Measurements from ENCODE around the gene HDAC10.

Gene HDAC10

GRCh38 chr22:50262460-50262911, 11.4 kb upstream of the HDAC10 start:
- H3K79me2 ChIP-seq (ENCODE audit: control insufficient read depth, insufficient read depth, low read length, poor library complexity), result no peaks in the 10 kb centered on the region

GRCh38 chr22:50261615-50262459, 10.8 kb upstream of the HDAC10 start, which contains the start of gene MAPK12:
TSS of gene MAPK12 (minus strand) at chr22:50261683. CDS start at chr22:50261509, 174 bp downstream.
- Histone ChIP-seq H3K14ac (ENCODE audit: low read length) (no peak within 1 kb of the TSS), H3K4me2 (ENCODE audit: low read length) (peak within 1 kb of the TSS; percentile 74), H3K9me3 (ENCODE audit: insufficient read depth, low read depth, low read length) (peaks cover 4% of the 10 kb centered on the region), H2BK5ac (ENCODE audit: low read depth, low read length, poor library complexity) (no peak within 1 kb of the TSS), H3K9ac (ENCODE audit: low read length) (no peak within 1 kb of the TSS), H3K79me2 (ENCODE audit: control insufficient read depth, insufficient read depth, low read length, poor library complexity) (no peaks in the 10 kb centered on the region), H3K4me3 (ENCODE audit: low read depth, low read length) (peak within 1 kb of the TSS; percentile 61), H4K12ac (ENCODE audit: low read depth, low read length) (no peak within 1 kb of the TSS), H4K91ac (ENCODE audit: low read depth, low read length) (no peak within 1 kb of the TSS), H4K8ac (ENCODE audit: low read depth, low read length) (no peak within 1 kb of the TSS), H2AFZ (ENCODE audit: insufficient read depth, low read length, poor library complexity) (peak within 1 kb of the TSS; percentile 35), H3K79me1 (ENCODE audit: low read length) (no peaks in the 10 kb centered on the region), H2AK5ac (ENCODE audit: low read length) (no peak within 1 kb of the TSS), H3K4me1 (ENCODE audit: control insufficient read depth in 1 of 2, insufficient read depth in 2 of 2, low read length in 2 of 2) (peaks cover 16 to 19% of the 10 kb centered on the region in 2 experiments), H3K4ac (ENCODE audit: low read depth, low read length) (no peak within 1 kb of the TSS), H2BK12ac (ENCODE audit: low read length) (no peak within 1 kb of the TSS), H3K36me3 (ENCODE audit: control insufficient read depth in 1 of 2, insufficient read depth in 2 of 2, low read length in 2 of 2) (no peaks in the 10 kb centered on the region), H2BK120ac (ENCODE audit: insufficient read depth, low read length, poor library complexity) (no peak within 1 kb of the TSS), H3K27me3 (ENCODE audit: insufficient read depth, low read length) (peaks cover 9% of the 10 kb centered on the region), H3K23ac (ENCODE audit: low read length) (no peak within 1 kb of the TSS), H3K18ac (ENCODE audit: low read length) (no peak within 1 kb of the TSS), H3K27ac (ENCODE audit: low read depth, low read length) (no peak within 1 kb of the TSS)
- DNase-seq, result no peak
- no CpG with 5 or more reads among the region's 61 CpGs for WGBS (ENCODE audit: extremely low coverage, insufficient coverage, insufficient read length)

More at GRCh38 chr22:50262460-50262911, 11.4 kb upstream of the HDAC10 start:
- Histone ChIP-seq H4K12ac (ENCODE audit: low read depth, low read length) (no peak overlapping the region), H3K4me1 (ENCODE audit: control insufficient read depth in 1 of 2, insufficient read depth in 2 of 2, low read length in 2 of 2) (peaks cover 10 to 13% of the 10 kb centered on the region in 2 experiments), H3K23ac (ENCODE audit: low read length) (no peak overlapping the region), H4K8ac (ENCODE audit: low read depth, low read length) (no peak overlapping the region), H3K36me3 (ENCODE audit: control insufficient read depth in 1 of 2, insufficient read depth in 2 of 2, low read length in 2 of 2) (no peaks in the 10 kb centered on the region), H3K27me3 (ENCODE audit: insufficient read depth, low read length) (peaks cover 9% of the 10 kb centered on the region), H3K4me3 (ENCODE audit: low read depth, low read length) (no peak overlapping the region), H3K18ac (ENCODE audit: low read length) (no peak overlapping the region), H2BK120ac (ENCODE audit: insufficient read depth, low read length, poor library complexity) (no peak overlapping the region), H2AFZ (ENCODE audit: insufficient read depth, low read length, poor library complexity) (no peak overlapping the region), H3K79me1 (ENCODE audit: low read length) (no peaks in the 10 kb centered on the region), H2BK12ac (ENCODE audit: low read length) (no peak overlapping the region), H2BK5ac (ENCODE audit: low read depth, low read length, poor library complexity) (no peak overlapping the region), H4K91ac (ENCODE audit: low read depth, low read length) (no peak overlapping the region), H3K4ac (ENCODE audit: low read depth, low read length) (no peak overlapping the region), H3K4me2 (ENCODE audit: low read length) (no peak overlapping the region), H3K14ac (ENCODE audit: low read length) (no peak overlapping the region), H3K9me3 (ENCODE audit: insufficient read depth, low read depth, low read length) (peaks cover 10% of the 10 kb centered on the region), H2AK5ac (ENCODE audit: low read length) (no peak overlapping the region), H3K9ac (ENCODE audit: low read length) (no peak overlapping the region), H3K27ac (ENCODE audit: low read depth, low read length) (no peak overlapping the region)
- DNase-seq, result no peak
- no CpG with 5 or more reads among the region's 7 CpGs for WGBS (ENCODE audit: extremely low coverage, insufficient coverage, insufficient read length)

DNA sequence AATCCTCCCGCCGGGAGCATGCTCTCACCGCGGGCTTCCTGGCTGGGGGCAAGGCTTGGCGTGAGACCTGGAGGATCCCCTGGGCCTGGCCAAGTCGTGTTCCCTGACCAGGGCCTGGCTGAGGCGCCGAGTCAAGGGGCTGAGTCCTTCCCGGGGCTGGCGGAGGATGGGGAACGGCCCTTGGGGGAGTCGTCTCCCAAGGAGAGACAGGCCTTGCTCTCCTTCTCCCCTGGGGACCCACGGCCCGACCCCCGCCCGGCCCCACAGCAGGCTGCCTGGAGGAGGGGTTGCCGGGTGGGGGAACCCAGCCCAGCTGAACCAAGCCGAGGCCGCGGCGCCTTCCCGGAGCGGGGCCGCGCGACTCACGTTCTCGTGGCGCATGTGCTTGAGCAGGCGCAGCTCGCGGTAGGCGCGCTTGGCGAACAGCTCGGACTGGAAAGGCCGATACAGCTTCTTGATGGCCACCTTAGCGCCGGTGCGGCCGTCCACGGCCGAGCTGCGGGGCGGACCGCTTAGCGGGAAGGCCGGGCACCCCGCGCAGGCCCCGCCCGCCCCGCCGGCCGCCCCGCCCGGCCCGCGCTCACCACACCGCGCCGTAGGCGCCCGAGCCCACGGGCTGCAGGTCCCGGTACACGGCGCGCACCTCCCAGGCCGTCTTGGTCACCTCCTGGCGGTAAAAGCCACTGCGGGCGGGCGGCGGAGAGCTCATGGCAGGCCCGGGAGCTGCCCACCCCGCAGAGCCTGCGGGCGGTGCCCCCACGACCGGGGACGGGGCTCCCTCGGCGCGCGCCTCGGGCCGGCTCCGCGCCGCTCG, 9.9 kb upstream of the HDAC10 start:
- H4K91ac ChIP-seq (ENCODE audit: low read depth, low read length), result no peak overlapping the region
- H3K27ac ChIP-seq (ENCODE audit: low read depth, low read length), result no peak overlapping the region
- no peaks in the 10 kb centered on the region for H3K36me3 ChIP-seq (ENCODE audit: control insufficient read depth in 1 of 2, insufficient read depth in 2 of 2, low read length in 2 of 2)
- no peak overlapping the region for H3K9ac ChIP-seq (ENCODE audit: low read length)
- H3K23ac ChIP-seq (ENCODE audit: low read length), result no peak overlapping the region
- H3K14ac ChIP-seq (ENCODE audit: low read length), result no peak overlapping the region
- no peak overlapping the region for H3K4ac ChIP-seq (ENCODE audit: low read depth, low read length)
- no peak overlapping the region for H2AK5ac ChIP-seq (ENCODE audit: low read length)
- H2BK12ac ChIP-seq (ENCODE audit: low read length), result no peak overlapping the region
- H3K18ac ChIP-seq (ENCODE audit: low read length), result no peak overlapping the region
- H3K79me1 ChIP-seq (ENCODE audit: low read length), result no peaks in the 10 kb centered on the region
- no peak overlapping the region for H2BK120ac ChIP-seq (ENCODE audit: insufficient read depth, low read length, poor library complexity)
- H3K4me1 ChIP-seq (ENCODE audit: control insufficient read depth in 1 of 2, insufficient read depth in 2 of 2, low read length in 2 of 2), result peaks cover 17 to 20% of the 10 kb centered on the region in 2 experiments
- peak overlapping the region; percentile 74 for H3K4me2 ChIP-seq (ENCODE audit: low read length)
- peak overlapping the region; percentile 61 for H3K4me3 ChIP-seq (ENCODE audit: low read depth, low read length)
- DNase-seq, result peak in 1 of 2 donors; percentile 49
- no peak overlapping the region for H4K8ac ChIP-seq (ENCODE audit: low read depth, low read length)
- WGBS (ENCODE audit: extremely low coverage, insufficient coverage, insufficient read length), result no CpG with 5 or more reads among the region's 92 CpGs
- no peaks in the 10 kb centered on the region for H3K9me3 ChIP-seq (ENCODE audit: insufficient read depth, low read depth, low read length)
- H2BK5ac ChIP-seq (ENCODE audit: low read depth, low read length, poor library complexity), result no peak overlapping the region
- H4K12ac ChIP-seq (ENCODE audit: low read depth, low read length), result no peak overlapping the region
- no peaks in the 10 kb centered on the region for H3K79me2 ChIP-seq (ENCODE audit: control insufficient read depth, insufficient read depth, low read length, poor library complexity)
- H3K27me3 ChIP-seq (ENCODE audit: insufficient read depth, low read length), result peaks cover 9% of the 10 kb centered on the region
- peak overlapping the region; percentile 35 for H2AFZ ChIP-seq (ENCODE audit: insufficient read depth, low read length, poor library complexity)

GRCh38 chr22:50260434-50260800, 9.4 kb upstream of the HDAC10 start:
- no CpG with 5 or more reads among the region's 11 CpGs for WGBS (ENCODE audit: extremely low coverage, insufficient coverage, insufficient read length)
- Histone ChIP-seq H3K18ac (ENCODE audit: low read length) (no peak overlapping the region), H3K9me3 (ENCODE audit: insufficient read depth, low read depth, low read length) (no peaks in the 10 kb centered on the region), H2BK5ac (ENCODE audit: low read depth, low read length, poor library complexity) (no peak overlapping the region), H3K79me1 (ENCODE audit: low read length) (no peaks in the 10 kb centered on the region), H2BK12ac (ENCODE audit: low read length) (no peak overlapping the region), H3K27me3 (ENCODE audit: insufficient read depth, low read length) (peaks cover 9% of the 10 kb centered on the region), H2AK5ac (ENCODE audit: low read length) (no peak overlapping the region), H3K4me2 (ENCODE audit: low read length) (peak overlapping the region; percentile 74), H2AFZ (ENCODE audit: insufficient read depth, low read length, poor library complexity) (peak overlapping the region; percentile 35), H4K12ac (ENCODE audit: low read depth, low read length) (no peak overlapping the region), H3K14ac (ENCODE audit: low read length) (no peak overlapping the region), H3K27ac (ENCODE audit: low read depth, low read length) (no peak overlapping the region), H2BK120ac (ENCODE audit: insufficient read depth, low read length, poor library complexity) (no peak overlapping the region), H3K23ac (ENCODE audit: low read length) (no peak overlapping the region), H3K4me1 (ENCODE audit: control insufficient read depth in 1 of 2, insufficient read depth in 2 of 2, low read length in 2 of 2) (peaks cover 17 to 20% of the 10 kb centered on the region in 2 experiments), H4K91ac (ENCODE audit: low read depth, low read length) (no peak overlapping the region), H4K8ac (ENCODE audit: low read depth, low read length) (no peak overlapping the region), H3K4me3 (ENCODE audit: low read depth, low read length) (peak overlapping the region; percentile 20), H3K79me2 (ENCODE audit: control insufficient read depth, insufficient read depth, low read length, poor library complexity) (no peaks in the 10 kb centered on the region), H3K36me3 (ENCODE audit: control insufficient read depth in 1 of 2, insufficient read depth in 2 of 2, low read length in 2 of 2) (no peaks in the 10 kb centered on the region), H3K4ac (ENCODE audit: low read depth, low read length) (no peak overlapping the region), H3K9ac (ENCODE audit: low read length) (no peak overlapping the region)
- no peak for DNase-seq
